Memory B cell (primary cell): ENCODE data around the gene ARMH4.

Source experiments
- ATAC-seq: fragments of 150-1000 bp; cut with Tn5 transposase; 2 replicates; pipeline ENCODE4 v1.10.0; 2021; ENCODE audit warnings: low read depth, mild to moderate bottlenecking, moderate library complexity
- DNase-seq, 2 donors: peaks; one replicate each; pipeline ENCODE4 v3.0.0; 2022; ENCODE audit warnings: low spot score in 2 of 2
- H3K27ac Mint-ChIP-seq: one replicate; pipeline ENCODE4 v1.8.0; 2022; ENCODE audit warnings: mild to moderate bottlenecking, moderate library complexity, mixed read lengths
- H3K27me3 Mint-ChIP-seq: one replicate; pipeline ENCODE4 v1.8.0; 2022; ENCODE audit warnings: mixed read lengths
- H3K36me3 Mint-ChIP-seq: one replicate; pipeline ENCODE4 v1.8.0; 2022; ENCODE audit warnings: mild to moderate bottlenecking, mixed read lengths
- H3K4me1 Mint-ChIP-seq: one replicate; pipeline ENCODE4 v1.8.0; 2022; ENCODE audit warnings: mixed read lengths
- H3K4me3 Mint-ChIP-seq: one replicate; pipeline ENCODE4 v1.8.0; 2022; ENCODE audit warnings: mild to moderate bottlenecking, moderate library complexity, mixed read lengths
- H3K9me3 Mint-ChIP-seq: one replicate; pipeline ENCODE4 v1.8.0; 2022; ENCODE audit warnings: mixed read lengths

Gene ARMH4

DNA sequence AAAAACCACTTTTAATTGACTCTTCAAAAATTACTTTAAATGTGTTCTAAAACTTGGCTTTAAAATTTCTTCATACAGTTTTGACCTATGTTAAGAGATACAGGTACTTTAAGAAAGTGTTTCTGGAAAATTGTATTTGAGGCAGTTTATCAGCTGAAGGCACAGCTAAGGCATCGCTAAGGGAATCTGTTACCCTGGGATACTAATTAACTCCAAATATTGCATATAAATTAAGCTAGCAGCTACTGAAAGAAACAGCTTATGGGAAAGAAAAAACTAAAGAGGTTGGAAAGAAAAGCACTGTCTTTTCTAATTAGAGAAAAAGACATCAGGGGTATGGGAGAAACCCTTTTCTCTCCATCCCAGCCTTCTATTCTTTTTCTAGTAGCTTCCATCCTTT is 152.0 kb downstream of the ARMH4 start:
- Mint-ChIP-seq H3K4me1 (no peaks in the 10 kb centered on the region), H3K9me3 (no peaks in the 10 kb centered on the region)
- ATAC-seq = no peak

GRCh38 chr14:57999471-57999870 is 152.5 kb downstream of the ARMH4 start:
- Mint-ChIP-seq H3K4me1 (no peaks in the 10 kb centered on the region), H3K36me3 (no peaks in the 10 kb centered on the region), H3K9me3 (no peaks in the 10 kb centered on the region), H3K27ac (no peak overlapping the region), H3K4me3 (no peak overlapping the region), H3K27me3 (peaks cover 5% of the 10 kb centered on the region)
- DNase-seq = no peak
- ATAC-seq = no peak

More for the DNA sequence above, 152.0 kb downstream of the ARMH4 start:
- no peak for DNase-seq
- no peaks in the 10 kb centered on the region for H3K36me3 Mint-ChIP-seq
- H3K27me3 Mint-ChIP-seq = peaks cover 5% of the 10 kb centered on the region
- H3K27ac Mint-ChIP-seq = no peak overlapping the region
- H3K4me3 Mint-ChIP-seq = no peak overlapping the region

DNA sequence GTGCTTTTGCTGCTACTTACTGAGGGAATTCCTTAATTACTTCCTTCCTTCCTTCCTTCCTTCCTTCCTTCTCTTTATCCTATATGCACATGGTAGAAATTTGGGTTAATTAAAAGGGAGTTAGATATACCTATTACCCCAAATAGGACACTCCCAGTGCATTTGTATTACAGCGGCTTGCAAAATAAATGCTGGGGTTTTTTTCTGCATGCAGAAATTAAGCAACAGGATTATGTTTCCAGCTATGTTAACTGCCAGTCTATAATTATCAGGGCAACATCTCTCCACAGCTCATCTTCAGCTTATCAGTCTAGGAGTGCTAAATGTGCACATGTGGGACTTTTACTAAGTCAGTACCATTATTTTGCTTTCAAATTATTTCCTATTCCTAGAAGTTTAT is 153.2 kb downstream of the ARMH4 start:
- H3K4me3 Mint-ChIP-seq = no peak overlapping the region
- no peaks in the 10 kb centered on the region for H3K4me1 Mint-ChIP-seq
- no peak for DNase-seq
- H3K27ac Mint-ChIP-seq = no peak overlapping the region
- ATAC-seq = no peak
- H3K36me3 Mint-ChIP-seq = no peaks in the 10 kb centered on the region
- no peaks in the 10 kb centered on the region for H3K9me3 Mint-ChIP-seq
- peaks cover 5% of the 10 kb centered on the region for H3K27me3 Mint-ChIP-seq

GRCh38 chr14:57991353-57991752 is 160.7 kb downstream of the ARMH4 start:
- Mint-ChIP-seq H3K36me3 (no peaks in the 10 kb centered on the region), H3K4me3 (no peak overlapping the region), H3K27ac (no peak overlapping the region), H3K4me1 (no peaks in the 10 kb centered on the region), H3K27me3 (peaks cover 6% of the 10 kb centered on the region), H3K9me3 (peaks cover 1% of the 10 kb centered on the region)
- no peak for DNase-seq
- ATAC-seq = no peak

DNA sequence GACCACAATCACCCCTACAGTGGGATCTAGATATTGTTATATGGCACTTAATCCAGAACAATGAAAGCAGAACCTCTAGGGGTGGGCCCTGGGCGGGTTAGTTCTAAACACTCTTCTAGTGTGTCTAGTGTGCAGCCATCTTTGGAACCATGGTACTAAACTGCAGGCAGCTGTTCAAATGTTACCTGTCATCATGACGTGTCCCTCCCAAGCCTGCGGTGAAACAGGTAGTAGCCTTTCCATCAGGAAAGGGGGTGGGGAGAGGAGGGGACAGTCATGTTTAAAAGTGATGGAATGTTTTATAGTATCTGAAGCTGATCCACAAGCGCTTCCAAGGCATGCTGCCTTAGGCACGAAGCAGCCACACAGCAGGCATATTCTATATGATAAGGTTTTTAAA is 163.6 kb downstream of the ARMH4 start:
- ATAC-seq (no peak), DNase-seq (no peak)
- Mint-ChIP-seq H3K9me3 (peaks cover 1% of the 10 kb centered on the region), H3K4me3 (no peak overlapping the region), H3K27me3 (peaks cover 7% of the 10 kb centered on the region), H3K27ac (no peak overlapping the region), H3K36me3 (no peaks in the 10 kb centered on the region), H3K4me1 (no peaks in the 10 kb centered on the region)

DNA sequence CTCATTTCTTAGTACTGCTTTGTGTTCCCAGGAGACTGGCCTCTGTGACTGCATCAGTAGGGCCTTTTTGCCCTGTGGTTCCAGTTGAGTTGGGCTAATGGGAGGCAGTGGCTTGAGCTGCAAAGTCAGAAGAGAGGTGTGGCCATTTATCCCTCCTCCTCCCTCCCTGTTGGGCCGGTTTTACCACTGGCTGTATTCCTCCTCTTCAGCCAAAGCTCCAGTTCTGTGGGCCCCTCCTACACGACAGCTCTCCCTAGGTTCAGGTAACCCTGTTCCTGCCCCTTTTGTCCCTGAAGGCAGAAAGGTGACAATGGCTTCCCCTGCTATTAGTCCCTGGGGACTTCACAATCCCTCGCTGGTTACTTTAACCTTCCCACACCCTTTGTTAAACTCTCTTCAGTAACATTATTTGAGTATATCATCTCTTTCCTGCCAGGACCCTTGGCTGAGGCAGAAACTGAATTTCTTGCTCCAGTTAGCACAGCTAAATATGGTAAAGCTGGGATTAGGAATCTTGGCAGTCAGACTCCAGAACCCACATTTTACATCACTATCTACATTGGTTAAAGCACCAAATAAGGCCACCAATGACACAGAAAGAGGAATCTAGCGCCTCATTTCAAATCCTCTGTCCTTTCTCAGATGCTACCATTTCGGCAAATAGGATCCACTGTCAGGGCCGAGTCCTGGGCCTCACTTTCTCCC is 164.3 kb downstream of the ARMH4 start:
- no peak for DNase-seq
- ATAC-seq = no peak
- H3K36me3 Mint-ChIP-seq = no peaks in the 10 kb centered on the region
- no peaks in the 10 kb centered on the region for H3K9me3 Mint-ChIP-seq
- peaks cover 4% of the 10 kb centered on the region for H3K27me3 Mint-ChIP-seq
- H3K4me1 Mint-ChIP-seq = no peaks in the 10 kb centered on the region
- no peak overlapping the region for H3K4me3 Mint-ChIP-seq
- H3K27ac Mint-ChIP-seq = no peak overlapping the region

DNA sequence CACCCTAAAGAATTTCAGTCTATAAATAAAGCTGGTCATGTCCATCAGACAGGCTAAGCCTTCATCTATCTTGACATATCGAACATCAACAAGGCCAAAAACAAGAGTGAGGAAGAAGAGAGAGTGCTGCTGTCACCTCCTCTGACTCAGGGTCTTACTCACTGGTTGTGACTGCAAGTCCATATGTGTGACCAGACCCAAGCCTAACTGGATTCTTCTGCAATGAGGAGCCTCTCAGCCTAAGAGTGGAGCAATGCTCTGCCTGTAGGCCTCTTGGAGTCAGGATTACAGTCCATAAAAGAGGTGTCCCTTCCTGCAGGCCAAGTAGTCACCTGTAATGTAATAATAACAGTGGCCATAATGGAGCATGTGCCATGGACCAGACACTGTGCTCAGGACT is 165.0 kb downstream of the ARMH4 start:
- H3K4me1 Mint-ChIP-seq = no peaks in the 10 kb centered on the region
- ATAC-seq (no peak), DNase-seq (no peak)
- H3K4me3 Mint-ChIP-seq = no peak overlapping the region
- no peaks in the 10 kb centered on the region for H3K36me3 Mint-ChIP-seq
- H3K27ac Mint-ChIP-seq = no peak overlapping the region
- no peaks in the 10 kb centered on the region for H3K9me3 Mint-ChIP-seq
- peaks cover 4% of the 10 kb centered on the region for H3K27me3 Mint-ChIP-seq

DNA sequence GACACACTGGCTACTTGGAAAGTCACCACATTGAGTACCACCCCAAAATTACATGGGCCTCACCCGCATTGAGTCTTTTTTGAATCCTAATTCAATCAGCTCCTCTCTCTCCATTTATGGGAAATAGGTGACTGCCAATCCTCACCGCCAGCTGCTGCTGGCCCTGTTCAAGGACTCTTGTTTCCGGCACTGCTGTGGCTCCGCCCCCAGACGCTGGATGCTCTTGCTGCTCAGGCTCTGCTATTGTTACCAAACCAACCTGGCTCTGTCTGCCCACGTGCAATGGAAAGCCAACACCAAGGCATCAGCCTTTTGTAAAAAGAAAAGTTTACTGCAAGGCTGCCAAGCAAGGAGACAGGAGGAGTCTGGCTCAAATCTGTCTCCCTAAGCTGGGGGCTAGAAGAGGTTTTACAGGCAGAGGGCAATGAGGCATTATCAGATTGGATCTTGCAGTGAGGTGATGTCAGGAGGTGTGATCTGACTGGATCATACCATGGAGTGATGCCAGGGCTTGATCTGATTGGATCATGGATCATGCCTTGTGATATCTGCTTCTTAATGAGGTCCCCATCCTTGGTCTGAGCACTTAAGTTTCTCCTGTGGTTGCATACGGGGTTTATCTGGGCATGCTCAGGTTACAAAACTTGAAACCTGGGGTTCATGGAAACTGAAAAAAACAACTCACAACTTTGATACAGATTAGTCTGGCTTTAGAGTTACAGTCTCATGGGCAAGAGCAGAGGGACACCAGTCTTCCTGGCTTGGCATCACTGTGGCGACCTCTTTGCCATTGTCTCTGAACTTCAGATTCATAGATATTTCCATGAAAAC is 169.0 kb downstream of the ARMH4 start:
- H3K9me3 Mint-ChIP-seq = no peaks in the 10 kb centered on the region
- no peak for DNase-seq
- no peak for ATAC-seq
- no peaks in the 10 kb centered on the region for H3K4me1 Mint-ChIP-seq
- no peak overlapping the region for H3K27ac Mint-ChIP-seq
- H3K4me3 Mint-ChIP-seq = no peak overlapping the region
- peaks cover 1% of the 10 kb centered on the region for H3K27me3 Mint-ChIP-seq
- no peaks in the 10 kb centered on the region for H3K36me3 Mint-ChIP-seq

GRCh38 chr14:57981817-57982560 is 170.0 kb downstream of the ARMH4 start:
- Mint-ChIP-seq H3K36me3 (no peaks in the 10 kb centered on the region), H3K4me1 (no peaks in the 10 kb centered on the region)
- no peak for DNase-seq

DNA sequence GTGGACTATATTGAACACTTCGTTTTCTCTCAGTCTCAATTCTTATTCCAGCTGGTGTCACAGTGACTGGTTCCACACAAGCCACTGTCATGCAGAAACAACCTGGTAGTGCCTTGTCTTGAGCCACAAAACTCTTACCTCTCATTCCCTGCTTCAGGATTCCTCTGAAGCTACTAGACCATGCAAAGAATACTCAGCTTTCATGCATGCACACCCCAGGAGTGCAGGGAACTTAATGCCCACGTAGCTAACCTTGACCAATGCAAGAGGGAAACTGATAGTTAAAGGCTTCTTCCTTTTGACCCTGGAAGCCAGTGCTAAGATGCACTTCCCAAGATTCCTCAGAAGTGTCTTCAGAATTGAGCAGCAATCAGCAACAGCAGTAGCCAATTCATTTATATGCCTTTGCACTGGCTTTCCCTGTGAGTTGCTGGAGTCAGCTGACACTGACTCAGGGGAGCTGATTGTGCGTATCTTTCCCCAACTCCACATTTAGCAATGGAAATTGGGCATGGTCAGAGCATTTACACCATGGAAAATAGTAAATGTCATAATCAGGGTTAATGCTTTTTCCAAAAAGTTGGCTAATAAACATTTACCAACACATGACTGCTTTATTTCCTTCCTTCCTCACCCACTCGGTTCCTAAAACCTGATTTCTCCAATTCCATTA is 172.5 kb downstream of the ARMH4 start:
- DNase-seq (no peak), ATAC-seq (no peak)
- Mint-ChIP-seq H3K27me3 (peaks cover 1% of the 10 kb centered on the region), H3K4me1 (no peaks in the 10 kb centered on the region), H3K27ac (no peak overlapping the region), H3K36me3 (no peaks in the 10 kb centered on the region), H3K4me3 (no peak overlapping the region), H3K9me3 (no peaks in the 10 kb centered on the region)

More at GRCh38 chr14:57981817-57982560, 170.0 kb downstream of the ARMH4 start:
- ATAC-seq = no peak
- Mint-ChIP-seq H3K27me3 (peaks cover 1% of the 10 kb centered on the region), H3K9me3 (no peaks in the 10 kb centered on the region), H3K27ac (no peak overlapping the region), H3K4me3 (no peak overlapping the region)

DNA sequence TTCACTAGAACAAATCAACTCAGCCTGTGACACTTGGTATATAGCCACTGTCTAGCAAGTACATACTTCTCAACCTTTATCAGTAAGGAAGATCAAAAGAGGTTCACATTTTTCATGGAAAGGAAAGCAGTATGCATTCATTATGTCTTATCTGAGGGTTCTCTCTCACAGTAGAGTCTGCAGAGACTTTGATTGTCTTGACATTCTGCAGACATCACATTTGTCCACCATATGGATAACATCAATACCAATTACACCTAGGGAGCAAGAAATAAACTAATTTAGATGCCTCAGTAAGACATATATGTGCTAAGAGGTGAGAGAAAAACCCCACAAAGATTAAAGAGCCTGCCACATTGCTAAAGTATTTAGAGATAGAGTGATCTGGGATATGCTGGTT is 175.3 kb downstream of the ARMH4 start:
- no peak overlapping the region for H3K4me3 Mint-ChIP-seq
- H3K27me3 Mint-ChIP-seq = peaks cover 1% of the 10 kb centered on the region
- H3K27ac Mint-ChIP-seq = no peak overlapping the region
- H3K36me3 Mint-ChIP-seq = no peaks in the 10 kb centered on the region
- H3K4me1 Mint-ChIP-seq = no peaks in the 10 kb centered on the region
- no peak for ATAC-seq
- DNase-seq = no peak
- H3K9me3 Mint-ChIP-seq = no peaks in the 10 kb centered on the region

DNA sequence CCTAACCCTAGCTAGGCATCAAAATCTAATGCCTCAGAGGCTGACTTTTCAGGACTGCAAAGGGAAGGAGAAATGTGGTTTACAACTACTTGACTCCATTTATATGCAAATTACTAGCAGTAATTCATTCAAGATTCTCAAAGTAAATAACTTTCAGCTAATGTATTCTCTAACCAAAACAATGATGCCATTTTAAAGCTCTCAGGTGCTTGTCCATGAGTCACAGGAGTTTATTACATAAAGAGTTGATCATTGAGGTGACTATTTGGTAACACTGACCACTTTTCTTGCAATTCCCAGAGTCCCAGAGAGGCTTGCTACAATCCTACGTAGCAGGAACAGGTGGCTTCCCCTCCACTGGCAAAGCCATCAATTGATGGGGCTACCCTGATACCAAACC is 177.1 kb downstream of the ARMH4 start:
- H3K36me3 Mint-ChIP-seq = no peaks in the 10 kb centered on the region
- no peak overlapping the region for H3K4me3 Mint-ChIP-seq
- peaks cover 3% of the 10 kb centered on the region for H3K27me3 Mint-ChIP-seq
- DNase-seq = no peak
- H3K4me1 Mint-ChIP-seq = no peaks in the 10 kb centered on the region
- no peak for ATAC-seq
- no peak overlapping the region for H3K27ac Mint-ChIP-seq
- no peaks in the 10 kb centered on the region for H3K9me3 Mint-ChIP-seq

DNA sequence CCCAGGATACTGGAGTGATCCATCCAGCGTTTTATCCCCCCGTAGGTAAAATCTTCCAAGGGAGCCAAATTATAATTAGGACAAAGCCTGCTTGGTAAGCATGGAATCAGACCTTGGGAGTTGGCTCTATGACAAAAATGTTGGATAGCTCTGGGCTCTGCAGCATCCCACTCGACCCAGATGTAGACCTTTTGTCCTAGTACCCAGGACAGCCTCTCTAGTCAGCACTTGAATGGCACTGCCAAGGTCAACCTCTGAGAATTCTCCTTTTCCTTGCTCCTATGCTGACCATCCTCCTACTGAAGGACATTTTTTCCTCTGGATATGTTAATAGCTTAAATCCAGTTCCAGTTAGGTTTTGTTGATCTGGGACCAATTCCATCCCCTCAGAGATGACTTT is 181.4 kb downstream of the ARMH4 start:
- DNase-seq = no peak

DNA sequence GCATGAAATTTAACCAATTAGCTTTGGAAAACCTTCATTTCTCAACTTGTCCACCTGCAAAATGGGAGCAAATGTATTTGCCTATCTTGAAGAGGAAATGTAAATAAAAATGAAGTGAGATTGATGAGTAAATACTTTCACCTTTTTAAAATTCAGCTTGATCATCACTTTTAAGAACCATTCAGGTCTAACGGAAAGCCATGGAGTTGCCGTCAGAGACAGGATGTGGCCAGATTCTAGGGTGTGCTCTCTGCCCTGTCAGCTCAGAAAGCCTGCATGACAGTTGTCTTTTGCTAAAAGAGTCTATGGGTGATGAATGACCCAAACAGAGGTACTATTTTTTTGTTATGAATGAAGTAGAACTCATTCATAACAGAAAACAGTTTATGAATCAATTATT is 181.8 kb downstream of the ARMH4 start:
- H3K27me3 Mint-ChIP-seq = peaks cover 3% of the 10 kb centered on the region
- ATAC-seq = no peak
- no peak overlapping the region for H3K27ac Mint-ChIP-seq
- H3K4me1 Mint-ChIP-seq = no peaks in the 10 kb centered on the region
- H3K4me3 Mint-ChIP-seq = no peak overlapping the region
- H3K9me3 Mint-ChIP-seq = no peaks in the 10 kb centered on the region
- DNase-seq = no peak
- H3K36me3 Mint-ChIP-seq = no peaks in the 10 kb centered on the region

More for the DNA sequence above, 181.4 kb downstream of the ARMH4 start:
- Mint-ChIP-seq H3K36me3 (no peaks in the 10 kb centered on the region), H3K27ac (no peak overlapping the region), H3K27me3 (peaks cover 3% of the 10 kb centered on the region), H3K4me1 (no peaks in the 10 kb centered on the region), H3K4me3 (no peak overlapping the region), H3K9me3 (no peaks in the 10 kb centered on the region)
- no peak for ATAC-seq
